HepG2 (cell line): ENCODE measurements around the gene NDST1. TPM values are rescaled to one million over a fixed set of nuclear protein-coding genes. Genes with fewer than 3 reads are reported as not detected.

Experiments used
- ATAC-seq: fragments of 200-7000 bp; cut with Tn5 transposase; 3 replicates; pipeline ENCODE4 v1.9.1; 2020; ENCODE audit warnings: mild to moderate bottlenecking, moderate library complexity
- BruUV-seq: library from RNA; stranded (reverse); fragments of 400-500 nt; replicated peaks from 2 replicates; lab custom pipeline; 2021; lab: Mats Ljungman, UMichigan
- CTCF ChIA-PET: fragments of 300-600 bp; formaldehyde crosslinking; extraction: SDS; loops from one replicate; lab custom pipeline; 2021; ENCODE audit warnings: low total read pairs, inconsistent platforms, low intra/inter-chr PET ratio; lab: Yijun Ruan, JAX
- POLR2A ChIA-PET: fragments of 350-600 bp; sonication (Branson Sonifier 250); formaldehyde crosslinking; loops from one replicate; lab custom pipeline; 2020; ENCODE audit warnings: antibody characterized with exemption, inconsistent platforms; lab: Yijun Ruan, JAX
- DNase-seq: peaks from one replicate; pipeline ENCODE4 v3.0.0-alpha.2; 2015; ENCODE audit warnings: low spot score
- FAIRE-seq: peaks from 3 replicates; lab custom pipeline; 2011; peaks lifted over from hg19 to GRCh38; lab: Jason Lieb, UNC
- H2AFZ ChIP-seq: one replicate; pipeline ENCODE4 v1.6.1; 2011; ENCODE audit warnings: low read length, inconsistent platforms
- H3K27ac ChIP-seq: fragments of 300-600 bp; 3 replicates; pipeline ENCODE4 v1.8.0; 2011; ENCODE audit warnings: mixed run types, mild to moderate bottlenecking, mixed read lengths, low read length, inconsistent platforms; ENCODE audit not compliant: insufficient read depth; ENCODE audit errors: extremely low read length
- H3K27me3 ChIP-seq, 2 experiments: fragments of 200-600 bp in 1 of 2; 2 replicates in 1 of 2; 3 replicates in 1 of 2; pipeline versions ENCODE4 v1.6.0 to v1.8.0; 2011; ENCODE audit warnings: low read length in 2 of 2, mild to moderate bottlenecking in 2 of 2, moderate library complexity in 2 of 2, inconsistent platforms in 1 of 2; ENCODE audit not compliant: insufficient read depth in 2 of 2, control insufficient read depth in 1 of 2
- H3K36me3 ChIP-seq, 2 experiments: fragments of 200-600 bp in 1 of 2; replicated peaks in 1 of 2; 2 replicates in 1 of 2; 3 replicates in 1 of 2; pipeline versions ENCODE4 v1.5.1 to v1.8.0; 2011; ENCODE audit warnings: low read length in 2 of 2, inconsistent platforms in 1 of 2; ENCODE audit not compliant: insufficient read depth in 2 of 2, control insufficient read depth in 1 of 2
- H3K4me1 ChIP-seq: 2 replicates; pipeline ENCODE4 v1.5.1; 2012; ENCODE audit warnings: low read length, inconsistent platforms; ENCODE audit not compliant: insufficient read depth
- H3K4me2 ChIP-seq: 2 replicates; pipeline ENCODE4 v1.6.0; 2011; ENCODE audit warnings: low read depth, low read length, inconsistent platforms
- H3K4me3 ChIP-seq, 3 experiments: fragments of 200-600 bp in 1 of 3; sonication (generic), shearing (Covaris generic) in 1 of 3; replicated peaks in 1 of 3; 2 replicates each; pipeline ENCODE4 v1.5.1; 2011 to 2016; ENCODE audit warnings: low read length in 3 of 3, inconsistent platforms in 2 of 3, low read depth in 2 of 3, mild to moderate bottlenecking in 2 of 3, control low read depth in 1 of 3, mixed read lengths in 1 of 3; ENCODE audit not compliant: insufficient read depth in 1 of 3
- H3K79me2 ChIP-seq: one replicate; pipeline ENCODE4 v1.6.1; 2011; ENCODE audit warnings: low read length, inconsistent platforms; ENCODE audit not compliant: insufficient read depth
- H3K9ac ChIP-seq: 2 replicates; pipeline ENCODE4 v1.6.0; 2011; ENCODE audit warnings: mild to moderate bottlenecking, low read depth, low read length, inconsistent platforms; ENCODE audit not compliant: insufficient read depth
- H3K9me3 ChIP-seq: 2 replicates; pipeline ENCODE4 v1.5.1; 2012; ENCODE audit warnings: mild to moderate bottlenecking, low read length
- H4K20me1 ChIP-seq: 2 replicates; pipeline ENCODE4 v1.6.0; 2011; ENCODE audit warnings: inconsistent platforms, mild to moderate bottlenecking, low read length, moderate library complexity; ENCODE audit not compliant: insufficient read depth
- AFF4 ChIP-seq: sonication (generic); formaldehyde crosslinking; IDR thresholded peaks from 2 replicates; pipeline ENCODE4 v1.4.0; 2020; ENCODE audit warnings: missing genetic modification reagents
- CEBPG ChIP-seq: IDR thresholded peaks from 2 replicates; pipeline ENCODE4 v1.6.1; 2016
- FOSL2 ChIP-seq: sonication (generic); formaldehyde crosslinking; IDR thresholded peaks from 2 replicates; pipeline ENCODE4 v1.4.0; 2020; ENCODE audit warnings: missing genetic modification reagents
- GABPB1 ChIP-seq: IDR thresholded peaks from 2 replicates; pipeline ENCODE4 v1.6.1; 2016; ENCODE audit warnings: mild to moderate bottlenecking, missing genetic modification reagents, moderate library complexity, missing compliant biosample characterization
- HNF4A ChIP-seq: sonication (generic); formaldehyde crosslinking; IDR thresholded peaks from 2 replicates; pipeline ENCODE4 v1.4.0; 2020; ENCODE audit warnings: missing genetic modification reagents
- KDM3A ChIP-seq: IDR thresholded peaks from 2 replicates; pipeline ENCODE4 v1.6.1; 2018; ENCODE audit warnings: low read depth, missing compliant biosample characterization
- KDM6A ChIP-seq: IDR thresholded peaks from 2 replicates; pipeline ENCODE4 v1.6.1; 2016; ENCODE audit warnings: low read depth
- KLF11 ChIP-seq: IDR thresholded peaks from 2 replicates; pipeline ENCODE4 v1.6.1; 2016; ENCODE audit warnings: missing compliant biosample characterization
- KLF13 ChIP-seq: sonication (generic); formaldehyde crosslinking; IDR thresholded peaks from 2 replicates; pipeline ENCODE4 v1.4.0; 2020; ENCODE audit warnings: mild to moderate bottlenecking, missing genetic modification reagents
- LCORL ChIP-seq, 2 experiments: fragments of 450-650 bp in 1 of 2; sonication (generic) in 1 of 2; formaldehyde crosslinking in 1 of 2; IDR thresholded peaks; 2 replicates each; pipeline versions ENCODE4 v1.5.0 to v1.6.1; 2017 to 2020; ENCODE audit warnings: antibody characterized with exemption in 1 of 2, missing genetic modification reagents in 1 of 2
- NR2F6 ChIP-seq, 2 experiments: IDR thresholded peaks; 2 replicates each; pipeline ENCODE4 v1.6.1; 2016; ENCODE audit warnings: antibody characterized with exemption in 1 of 2, mild to moderate bottlenecking in 1 of 2
- POGK ChIP-seq: sonication (generic); formaldehyde crosslinking; conservative IDR thresholded peaks from 2 replicates; pipeline ENCODE4 v1.8.0; 2022; ENCODE audit warnings: mild to moderate bottlenecking, moderate library complexity, missing genetic modification reagents
- RFXAP ChIP-seq: sonication (generic); formaldehyde crosslinking; IDR thresholded peaks from 2 replicates; pipeline ENCODE4 v1.4.0; 2020; ENCODE audit warnings: missing genetic modification reagents, borderline replicate concordance
- SIX1 ChIP-seq: sonication (generic); formaldehyde crosslinking; IDR thresholded peaks from 2 replicates; pipeline ENCODE4 v1.4.0; 2020; ENCODE audit warnings: missing genetic modification reagents, borderline replicate concordance
- ZBTB7B ChIP-seq: sonication (generic); formaldehyde crosslinking; IDR thresholded peaks from 2 replicates; pipeline ENCODE4 v1.4.0; 2020; ENCODE audit warnings: missing genetic modification reagents
- ZNF264 ChIP-seq: sonication (generic); formaldehyde crosslinking; IDR thresholded peaks from 2 replicates; pipeline ENCODE4 v1.4.0; 2020; ENCODE audit warnings: missing genetic modification reagents
- ZNF337 ChIP-seq: sonication (generic); formaldehyde crosslinking; IDR thresholded peaks from 2 replicates; pipeline ENCODE4 v1.5.1; 2020; ENCODE audit warnings: missing genetic modification reagents, low read depth, mild to moderate bottlenecking, borderline replicate concordance
- ZNF629 ChIP-seq: sonication (generic); formaldehyde crosslinking; conservative IDR thresholded peaks from 2 replicates; pipeline ENCODE4 v1.5.0; 2020; ENCODE audit warnings: missing genetic modification reagents
- in situ Hi-C: cut with HindIII; loops from 2 replicates; pipeline ENCODE4 v1.10.0; 2017; ENCODE audit warnings: low pct_unique_long_range_greater_than_20kb; ENCODE audit not compliant: extremely low pct_ligation_motif_present
- intact Hi-C: fragments of 100-400 bp; cut with micrococcal nuclease; formaldehyde crosslinking; loops from one replicate; pipeline ENCODE4 v1.10.0; 2022; ENCODE audit not compliant: unreplicated experiment
- polyA plus RNA-seq, 8 experiments: library from polyadenylated mRNA; depleted of rRNA in 3 of 8; stranded (reverse) in 7 of 8; unstranded in 1 of 8; fragments of >200 nt; fragmentation: Illumina TruSeq in 4 of 8; extraction: Trizol in 4 of 8; gene quantifications; 2 replicates each; pipeline versions ENCODE4 v1.2.1 to v1.2.3, GENCODE V29; 2011 to 2016; ENCODE audit warnings: low read depth in 4 of 8, missing spikeins in 1 of 8, mixed read lengths in 1 of 8; ENCODE audit not compliant: insufficient read depth in 1 of 8
- total RNA-seq, 5 experiments: library from RNA; depleted of rRNA; stranded (reverse); fragments of >200 nt; fragmentation: Illumina TruSeq; extraction: Trizol; gene quantifications; 2 replicates each; pipeline ENCODE4 v1.2.3, GENCODE V29; 2016; ENCODE audit warnings: low read depth in 1 of 5
- TF ChIP-seq, protein P1 (sequence below): sonication (generic); formaldehyde crosslinking; IDR thresholded peaks from 2 replicates; pipeline ENCODE4 v1.5.1; 2020; ENCODE audit warnings: mild to moderate bottlenecking, missing genetic modification reagents, moderate library complexity

Gene NDST1
- total and polyA plus RNA-seq, 2 of the 13 experiments (the other 11 are each of a cell fraction or from before 2014, with no cell fraction given), result 23.8 to 26.2 TPM

DNA sequence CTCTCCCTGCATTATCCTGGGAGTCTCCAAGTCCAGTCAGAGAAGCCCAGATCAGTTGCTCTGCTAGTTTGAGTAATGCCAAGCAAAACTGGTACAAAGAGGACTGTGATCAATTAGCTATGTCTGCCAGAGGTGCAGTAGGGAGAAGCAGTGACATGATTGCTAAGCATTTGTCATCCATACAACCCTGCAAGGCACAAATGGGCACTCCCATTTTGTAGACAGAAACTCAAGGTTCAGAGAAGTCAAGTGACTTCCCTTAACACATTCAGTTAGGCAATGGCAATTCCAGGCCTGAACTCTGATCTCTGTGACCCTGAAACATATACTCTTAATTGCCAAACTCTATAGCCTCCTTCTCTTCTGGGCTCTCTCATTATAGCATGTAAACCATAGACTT is 34.0 kb downstream of the NDST1 start:
- no peak overlapping the region for H3K4me3 ChIP-seq
- no TSS peak for BruUV-seq
- H3K27me3 ChIP-seq, result no peaks in the 10 kb centered on the region
- peak overlapping the region; percentile 89 for H3K27ac ChIP-seq
- peaks cover 13 to 52% of the 10 kb centered on the region in 2 experiments for H3K36me3 ChIP-seq
- no peaks in the 10 kb centered on the region for H3K79me2 ChIP-seq
- H3K9me3 ChIP-seq, result no peaks in the 10 kb centered on the region
- DNase-seq, result peak; percentile 65
- H3K9ac ChIP-seq, result peak overlapping the region; percentile 70
- H3K4me2 ChIP-seq, result peak overlapping the region; percentile 29
- intact Hi-C loops (loop anchor here (2.0 to 5.0 kb wide), 2 partner anchors 19 to 40 kb away; no protein-coding TSS in a partner anchor), in situ Hi-C loops (loop anchor here (10.0 kb wide), 1 partner anchor 87 kb away; no protein-coding TSS in a partner anchor)
- CTCF ChIA-PET, result no interaction called here
- H3K4me1 ChIP-seq, result peaks cover 55% of the 10 kb centered on the region
- FAIRE-seq, result peak; percentile 67
- ATAC-seq, result peak; percentile 6
- H4K20me1 ChIP-seq, result no peaks in the 10 kb centered on the region
- POLR2A ChIA-PET, result interaction anchor here (1.1 to 3.6 kb wide), 13 partner anchors 12 to 113 kb away, joined by 3 to 86 read pairs (median 8); partner anchors contain the start of gene RPS14
- no peak overlapping the region for H2AFZ ChIP-seq
- TF ChIP-seq ZNF337 (CRISPR knock-in tag) (0 out of 2 replicates have a peak, but pooled peaks have one; percentile 11), NR2F6 (IDR thresholded peaks at IDR 0.05) (no peak), NR2F6 (CRISPR knock-in tag; IDR thresholded peaks at IDR 0.05) (peak; percentile 61), RFXAP (CRISPR knock-in tag) (no peak), KLF13 (CRISPR knock-in tag) (no peak), LCORL (IDR thresholded peaks at IDR 0.05) (no peak), LCORL (CRISPR knock-in tag; IDR thresholded peaks at IDR 0.05) (0 out of 2 replicates have a peak, but pooled peaks have one; percentile 47), ZNF629 (CRISPR knock-in tag) (peak; percentile 61), CEBPG (peak; percentile 79), GABPB1 (no peak), KDM3A (CRISPR knock-in tag) (0 out of 2 replicates have a peak, but pooled peaks have one; percentile 27), HNF4A (CRISPR knock-in tag) (peak; percentile 89), ZNF264 (CRISPR knock-in tag) (peak; percentile 57; the same call in 1 of the 2 replicates), SIX1 (CRISPR knock-in tag) (0 out of 2 replicates have a peak, but pooled peaks have one; percentile 16), KDM6A (CRISPR knock-in tag) (peak; percentile 28; the same call in 1 of the 2 replicates), AFF4 (CRISPR knock-in tag) (0 out of 2 replicates have a peak, but pooled peaks have one; percentile 14), FOSL2 (CRISPR knock-in tag) (peak; percentile 47; the same call in 1 of the 2 replicates), KLF11 (CRISPR knock-in tag) (no peak), POGK (no peak), ZBTB7B (0 out of 2 replicates have a peak, but pooled peaks have one; percentile 21)
- TF ChIP-seq, protein P1, sequence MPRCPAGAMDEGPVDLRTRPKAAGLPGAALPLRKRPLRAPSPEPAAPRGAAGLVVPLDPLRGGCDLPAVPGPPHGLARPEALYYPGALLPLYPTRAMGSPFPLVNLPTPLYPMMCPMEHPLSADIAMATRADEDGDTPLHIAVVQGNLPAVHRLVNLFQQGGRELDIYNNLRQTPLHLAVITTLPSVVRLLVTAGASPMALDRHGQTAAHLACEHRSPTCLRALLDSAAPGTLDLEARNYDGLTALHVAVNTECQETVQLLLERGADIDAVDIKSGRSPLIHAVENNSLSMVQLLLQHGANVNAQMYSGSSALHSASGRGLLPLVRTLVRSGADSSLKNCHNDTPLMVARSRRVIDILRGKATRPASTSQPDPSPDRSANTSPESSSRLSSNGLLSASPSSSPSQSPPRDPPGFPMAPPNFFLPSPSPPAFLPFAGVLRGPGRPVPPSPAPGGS, result 0 out of 2 replicates have a peak, but pooled peaks have one; percentile 12
